Neural progenitor cell (in vitro differentiated cells): ENCODE results near the gene SPACA6. TPM values are rescaled to one million over a fixed set of nuclear protein-coding genes. Genes with fewer than 3 reads are reported as not detected.
A peak's percentile ranks its signal among the peaks of the same experiment; 100 is the strongest.

ENCODE experiments used
- DNase-seq: peaks from one replicate; pipeline ENCODE4 v3.0.0-alpha.2; 2016; ENCODE audit warnings: low spot score
- H2AFZ ChIP-seq: fragments of 200-600 bp; sonication (generic); replicated peaks from 2 replicates; pipeline ENCODE4 v1.6.1; 2016; ENCODE audit warnings: antibody characterized with exemption
- H3F3A ChIP-seq: fragments of 200-600 bp; sonication (generic); 2 replicates; pipeline ENCODE4 v1.6.1; 2016; ENCODE audit warnings: antibody characterized with exemption, low read depth
- H3K27ac ChIP-seq: fragments of 200-600 bp; sonication (generic); 2 replicates; pipeline ENCODE4 v1.5.1; 2016; ENCODE audit warnings: mild to moderate bottlenecking
- H3K27me3 ChIP-seq: fragments of 200-600 bp; sonication (generic); 2 replicates; pipeline ENCODE4 v1.6.1; 2016; ENCODE audit warnings: mild to moderate bottlenecking, moderate library complexity
- H3K36me3 ChIP-seq: fragments of 200-600 bp; sonication (generic); 2 replicates; pipeline ENCODE4 v1.5.1; 2016
- H3K4me1 ChIP-seq: fragments of 200-600 bp; sonication (generic); 2 replicates; pipeline ENCODE4 v1.6.1; 2016; ENCODE audit warnings: mixed run types
- H3K4me2 ChIP-seq: fragments of 200-600 bp; sonication (generic); 2 replicates; pipeline ENCODE4 v1.6.1; 2016
- H3K4me3 ChIP-seq: fragments of 200-600 bp; sonication (generic); 2 replicates; pipeline ENCODE4 v1.5.1; 2016
- H3K79me2 ChIP-seq: fragments of 200-600 bp; sonication (generic); 2 replicates; pipeline ENCODE4 v1.6.1; 2016; ENCODE audit warnings: low read depth
- H3K9ac ChIP-seq: fragments of 200-600 bp; sonication (generic); 2 replicates; pipeline ENCODE4 v1.6.1; 2016
- H3K9me3 ChIP-seq: fragments of 200-600 bp; sonication (generic); 2 replicates; pipeline ENCODE4 v1.5.1; 2016; ENCODE audit warnings: low read depth
- H4K20me1 ChIP-seq: fragments of 200-600 bp; sonication (generic); 2 replicates; pipeline ENCODE4 v1.6.1; 2016; ENCODE audit warnings: low read depth
- H3K27ac Mint-ChIP-seq: 3 replicates; pipeline ENCODE4 v1.8.0; 2021; ENCODE audit warnings: mixed read lengths
- H3K27me3 Mint-ChIP-seq: 2 replicates; pipeline ENCODE4 v1.8.0; 2022; ENCODE audit warnings: low read depth, mild to moderate bottlenecking, inconsistent platforms, moderate library complexity, mixed read lengths; ENCODE audit not compliant: insufficient read depth
- H3K36me3 Mint-ChIP-seq: 3 replicates; pipeline ENCODE4 v1.8.0; 2021; ENCODE audit warnings: mixed read lengths
- H3K4me1 Mint-ChIP-seq: 3 replicates; pipeline ENCODE4 v1.8.0; 2021; ENCODE audit warnings: mixed read lengths
- H3K4me3 Mint-ChIP-seq: 3 replicates; pipeline ENCODE4 v1.8.0; 2021; ENCODE audit warnings: mild to moderate bottlenecking, moderate library complexity, mixed read lengths
- H3K9me3 Mint-ChIP-seq: 3 replicates; pipeline ENCODE4 v1.8.0; 2020; ENCODE audit warnings: mixed read lengths
- EZH2 ChIP-seq: fragments of 200-600 bp; sonication (generic); IDR thresholded peaks from 2 replicates; pipeline ENCODE4 v1.6.1; 2017; ENCODE audit warnings: antibody characterized with exemption, mild to moderate bottlenecking, moderate library complexity
- EZH2phosphoT487 ChIP-seq: fragments of 200-600 bp; sonication (generic); IDR thresholded peaks from 2 replicates; pipeline ENCODE4 v1.6.1; 2017; ENCODE audit warnings: antibody characterized with exemption
- total RNA-seq: library from RNA; depleted of rRNA; stranded (reverse); fragments of >200 nt; gene quantifications from 2 replicates; pipeline ENCODE4 v1.2.3, GENCODE V29; 2015; ENCODE audit warnings: low replicate concordance
- TF ChIP-seq, protein P1 (sequence below): fragments of 200-600 bp; sonication (generic); IDR thresholded peaks from 2 replicates; pipeline ENCODE4 v1.5.1; 2017; ENCODE audit warnings: antibody characterized with exemption, mild to moderate bottlenecking

Gene SPACA6
- total RNA-seq, 1 donor from 2014 or later = 6.9 TPM

DNA sequence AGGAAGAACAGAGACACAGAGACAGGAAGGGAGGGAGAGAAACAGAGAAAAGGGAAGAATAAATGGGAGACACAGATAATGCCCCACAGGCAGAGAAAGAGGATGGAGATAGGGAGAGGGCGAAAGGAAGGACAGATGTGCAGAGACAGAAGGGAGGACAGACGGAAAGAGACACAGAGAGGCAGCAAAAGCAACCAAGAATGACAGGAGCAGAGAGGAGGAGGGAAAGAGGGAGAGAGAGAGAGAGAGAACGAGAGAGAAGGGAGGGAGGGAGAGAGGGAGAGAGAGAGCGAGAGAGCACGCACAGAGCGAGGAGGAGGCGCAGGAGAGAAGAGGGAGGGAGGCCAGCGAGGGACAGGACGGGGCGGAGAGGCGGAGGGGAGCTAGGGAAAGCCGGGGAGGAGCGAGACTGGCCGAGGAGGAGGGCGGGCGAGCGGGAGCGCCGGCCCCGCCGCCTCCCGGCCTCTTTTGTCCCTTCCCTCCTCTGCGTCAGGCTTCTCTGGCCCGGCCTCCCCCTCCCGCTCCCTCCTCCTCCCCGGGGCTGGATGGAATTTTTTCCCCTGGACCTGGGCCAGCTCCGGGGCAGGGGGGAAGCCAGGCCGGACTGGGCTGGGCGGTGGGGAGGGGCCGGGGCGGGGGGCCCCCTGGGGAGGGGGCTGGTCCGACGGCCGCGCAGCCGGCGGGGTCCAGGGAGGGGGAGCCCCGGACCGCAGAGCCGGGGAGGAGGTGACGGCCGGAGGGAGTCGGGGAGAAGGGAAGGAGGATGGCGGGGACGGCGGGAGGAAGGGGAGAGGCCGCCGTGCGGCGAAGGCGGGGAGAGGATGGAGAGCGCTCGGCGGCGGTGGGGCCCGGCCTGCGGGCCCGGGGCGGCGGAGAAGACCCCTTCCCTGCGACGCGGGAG is 4.2 kb upstream of the SPACA6 start:
- peaks cover 13% of the 10 kb centered on the region for H3K27me3 Mint-ChIP-seq
- Histone ChIP-seq H3F3A (peaks cover 31% of the 10 kb centered on the region), H2AFZ (peak overlapping the region; percentile 81), H3K9ac (no peak overlapping the region), H4K20me1 (peaks cover 20% of the 10 kb centered on the region), H3K4me1 (peaks cover 18% of the 10 kb centered on the region), H3K4me2 (peak overlapping the region; percentile 91), H3K36me3 (no peaks in the 10 kb centered on the region), H3K4me3 (peak overlapping the region; percentile 86), H3K27ac (peak overlapping the region; percentile 14), H3K27me3 (no peaks in the 10 kb centered on the region), H3K79me2 (no peaks in the 10 kb centered on the region), H3K9me3 (no peaks in the 10 kb centered on the region)
- DNase-seq = peak; percentile 91
- TF ChIP-seq EZH2phosphoT487 (no peak), EZH2 (no peak)
- TF ChIP-seq, protein P1, sequence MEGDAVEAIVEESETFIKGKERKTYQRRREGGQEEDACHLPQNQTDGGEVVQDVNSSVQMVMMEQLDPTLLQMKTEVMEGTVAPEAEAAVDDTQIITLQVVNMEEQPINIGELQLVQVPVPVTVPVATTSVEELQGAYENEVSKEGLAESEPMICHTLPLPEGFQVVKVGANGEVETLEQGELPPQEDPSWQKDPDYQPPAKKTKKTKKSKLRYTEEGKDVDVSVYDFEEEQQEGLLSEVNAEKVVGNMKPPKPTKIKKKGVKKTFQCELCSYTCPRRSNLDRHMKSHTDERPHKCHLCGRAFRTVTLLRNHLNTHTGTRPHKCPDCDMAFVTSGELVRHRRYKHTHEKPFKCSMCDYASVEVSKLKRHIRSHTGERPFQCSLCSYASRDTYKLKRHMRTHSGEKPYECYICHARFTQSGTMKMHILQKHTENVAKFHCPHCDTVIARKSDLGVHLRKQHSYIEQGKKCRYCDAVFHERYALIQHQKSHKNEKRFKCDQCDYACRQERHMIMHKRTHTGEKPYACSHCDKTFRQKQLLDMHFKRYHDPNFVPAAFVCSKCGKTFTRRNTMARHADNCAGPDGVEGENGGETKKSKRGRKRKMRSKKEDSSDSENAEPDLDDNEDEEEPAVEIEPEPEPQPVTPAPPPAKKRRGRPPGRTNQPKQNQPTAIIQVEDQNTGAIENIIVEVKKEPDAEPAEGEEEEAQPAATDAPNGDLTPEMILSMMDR = no peak
- peak overlapping the region; percentile 80 for H3K27ac Mint-ChIP-seq
- peak overlapping the region; percentile 87 for H3K4me3 Mint-ChIP-seq
- peaks cover 40% of the 10 kb centered on the region for H3K4me1 Mint-ChIP-seq
- peaks cover 2% of the 10 kb centered on the region for H3K9me3 Mint-ChIP-seq
- H3K36me3 Mint-ChIP-seq = peaks cover 4% of the 10 kb centered on the region

DNA sequence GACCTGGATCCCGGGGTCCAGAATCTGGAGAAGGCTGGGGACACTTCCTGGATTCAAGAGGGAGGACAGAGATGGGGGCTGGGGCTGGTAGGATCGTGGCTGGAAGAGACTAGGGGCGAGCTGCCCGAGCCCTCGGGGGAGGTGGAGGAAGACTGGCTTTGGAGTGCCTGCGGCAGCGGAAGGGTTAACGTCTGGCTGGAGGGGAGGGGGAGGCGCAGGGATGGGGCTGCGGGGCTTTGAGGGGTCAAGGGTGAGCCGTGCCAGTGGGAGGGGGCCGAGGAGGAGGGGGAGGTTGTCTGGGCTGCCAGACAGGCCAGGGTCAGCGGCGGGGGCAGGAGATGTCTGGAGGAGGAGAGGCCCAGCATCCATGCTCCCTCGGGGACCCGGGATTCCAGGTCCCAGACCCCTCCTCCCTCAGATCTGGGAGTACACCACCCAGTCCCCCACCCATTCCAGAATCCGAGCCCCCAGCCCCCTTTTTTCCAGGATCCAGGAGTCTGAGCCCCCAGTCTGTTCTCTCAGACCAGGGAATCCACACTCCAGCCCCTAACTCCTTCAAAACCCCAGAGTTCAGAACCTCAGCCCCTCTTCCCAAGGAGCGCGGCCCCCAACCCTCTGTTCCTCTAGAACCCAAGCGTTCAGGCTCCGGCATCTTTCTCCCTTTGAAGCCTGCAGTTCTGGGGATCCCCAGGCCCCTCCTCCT is 3.2 kb upstream of the SPACA6 start:
- H3K4me1 Mint-ChIP-seq = peaks cover 45% of the 10 kb centered on the region
- H3K9me3 ChIP-seq = no peaks in the 10 kb centered on the region
- no peaks in the 10 kb centered on the region for H3K36me3 ChIP-seq
- H3K4me3 Mint-ChIP-seq = peak overlapping the region; percentile 92
- DNase-seq = peak; percentile 77
- no peak for TF ChIP-seq EZH2
- no peaks in the 10 kb centered on the region for H3K79me2 ChIP-seq
- H2AFZ ChIP-seq = no peak overlapping the region
- H3K4me3 ChIP-seq = peak overlapping the region; percentile 86
- H4K20me1 ChIP-seq = peaks cover 20% of the 10 kb centered on the region
- peaks cover 18% of the 10 kb centered on the region for H3K4me1 ChIP-seq
- peak overlapping the region; percentile 91 for H3K4me2 ChIP-seq
- peaks cover 2% of the 10 kb centered on the region for H3K9me3 Mint-ChIP-seq
- H3K9ac ChIP-seq = no peak overlapping the region
- H3K27ac ChIP-seq = no peak overlapping the region
- H3K27me3 ChIP-seq = no peaks in the 10 kb centered on the region
- peaks cover 8% of the 10 kb centered on the region for H3K36me3 Mint-ChIP-seq
- peaks cover 31% of the 10 kb centered on the region for H3F3A ChIP-seq
- peak overlapping the region; percentile 91 for H3K27ac Mint-ChIP-seq
- H3K27me3 Mint-ChIP-seq = peaks cover 15% of the 10 kb centered on the region

DNA sequence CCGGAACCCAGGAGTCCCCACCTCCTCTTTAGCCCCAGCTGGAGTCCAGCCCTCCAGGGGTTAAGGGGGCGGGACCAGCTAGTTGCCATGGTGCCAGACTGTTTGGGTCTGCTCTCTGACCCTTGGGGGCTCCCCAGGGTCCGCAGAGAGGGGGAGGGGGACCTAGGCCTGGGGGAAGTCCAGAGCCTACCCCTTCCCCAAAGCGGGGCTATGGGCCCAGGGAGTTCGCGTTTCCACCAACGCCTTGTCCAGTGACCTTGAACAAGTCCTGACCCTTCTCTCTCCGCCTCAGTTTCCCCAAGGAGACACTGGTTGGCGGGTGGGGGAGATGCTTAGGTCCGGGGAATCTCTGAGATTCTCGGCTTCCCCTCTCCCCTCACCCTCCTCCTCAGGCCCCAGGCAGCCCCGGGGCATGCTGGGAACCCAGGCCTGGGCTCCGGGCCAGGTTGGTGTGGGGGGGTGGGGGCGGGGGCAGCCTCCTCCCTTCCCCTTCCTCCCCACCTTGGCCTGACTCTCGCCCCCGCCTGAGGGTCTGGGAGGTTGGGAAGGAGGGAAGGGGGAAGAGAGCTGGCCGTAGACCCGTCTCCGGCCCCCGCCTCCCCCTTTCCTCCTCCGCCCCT is 2.6 kb upstream of the SPACA6 start:
- Histone ChIP-seq H3K36me3 (no peaks in the 10 kb centered on the region), H3K79me2 (no peaks in the 10 kb centered on the region), H3K9me3 (no peaks in the 10 kb centered on the region), H2AFZ (no peak overlapping the region), H3K27ac (no peak overlapping the region), H4K20me1 (peaks cover 20% of the 10 kb centered on the region), H3K9ac (no peak overlapping the region), H3K4me3 (peak overlapping the region; percentile 86), H3K27me3 (no peaks in the 10 kb centered on the region), H3K4me1 (peaks cover 18% of the 10 kb centered on the region), H3F3A (peaks cover 31% of the 10 kb centered on the region), H3K4me2 (peak overlapping the region; percentile 91)
- H3K9me3 Mint-ChIP-seq = peaks cover 2% of the 10 kb centered on the region
- DNase-seq = peak; percentile 87
- H3K36me3 Mint-ChIP-seq = peaks cover 11% of the 10 kb centered on the region
- peaks cover 14% of the 10 kb centered on the region for H3K27me3 Mint-ChIP-seq
- TF ChIP-seq EZH2phosphoT487 = no peak
- TF ChIP-seq, protein P1 = no peak
- TF ChIP-seq EZH2 = no peak
- H3K4me1 Mint-ChIP-seq = peaks cover 45% of the 10 kb centered on the region
- H3K4me3 Mint-ChIP-seq = peak overlapping the region; percentile 92
- H3K27ac Mint-ChIP-seq = peak overlapping the region; percentile 91
